Cardiac septum (tissue), 1 donor: Measurements from ENCODE around the gene ELK1. TPM values are rescaled to one million over a fixed set of nuclear protein-coding genes. Genes with fewer than 3 reads are reported as not detected.
"Not testable (repeated sequence)": the region's sequence is repeated elsewhere in the genome, so short reads cannot be mapped to it uniquely, and the experiment has no call there.

Experiments used
- DNase-seq: peaks from one replicate; pipeline ENCODE4 v3.0.0-alpha.2; 2020; ENCODE audit warnings: low spot score
- intact Hi-C: fragments of 100-400 bp; cut with DNase I; formaldehyde crosslinking; loops from one replicate; pipeline ENCODE4 v1.14.0; 2022
- long read RNA-seq: library from polyadenylated mRNA; unstranded; transcript quantifications from one replicate; pipeline ENCODE4 v2.0.0, GENCODE V29; 2021
- total RNA-seq: library from RNA; stranded (reverse); fragmentation: NEBNext Ultra II Directional; extraction: Animal tissue kit (Norgen Biotek cat#: 25700); gene quantifications from one replicate; pipeline ENCODE4 v1.2.1, GENCODE V29; 2021
- donor health status: DM: no; HTN: no; CAD: no.

The ELK1 gene
- total RNA-seq, result 38.2 TPM
- long read RNA-seq, transcript ELK1-201 (6 exons, 2,695 nt), result major isoform, 7 of 48 reads
- long read RNA-seq, transcript ELK1-203 (7 exons, 2,258 nt), result minor isoform, 6 of 48 reads
- long read RNA-seq, partial matches to known transcripts, result 24 of 48 reads
- long read RNA-seq, other reads (novel, unspliced or antisense), result 11 of 48 reads

GRCh38 chrX:47650164-47651042 lies at the start of gene ELK1:
TSS of gene ELK1 (minus strand) at chrX:47650563. CDS start at chrX:47641441, 9,122 bp downstream.
- intact Hi-C loops, result loop anchor here (5.0 to 10.0 kb wide), 2 partner anchors 108 to 374 kb away; no protein-coding TSS in a partner anchor
- DNase-seq, result peak; percentile 96

DNA sequence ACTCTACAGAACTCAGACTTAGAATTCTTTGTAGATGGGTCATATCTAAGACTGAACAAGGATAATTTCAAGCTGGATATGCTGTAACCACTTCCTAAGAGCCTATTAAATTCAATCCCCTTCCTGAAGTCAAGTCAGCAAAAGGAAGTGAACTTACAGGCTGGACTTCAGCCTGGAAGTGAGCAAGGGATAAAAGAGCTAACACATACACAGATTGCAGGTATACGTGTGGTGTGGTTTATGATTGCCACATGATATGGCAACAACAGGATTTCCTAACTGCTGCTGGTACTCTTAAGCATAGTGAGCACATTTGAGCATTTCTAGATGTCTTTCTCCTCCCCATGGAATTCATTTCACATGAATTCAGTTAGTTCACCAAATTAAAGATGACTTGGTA lies 46.8 kb upstream of the ELK1 start:
- intact Hi-C loops, result no loop called here
- DNase-seq, result no peak

GRCh38 chrX:47690175-47690574 lies 39.8 kb upstream of the ELK1 start:
- intact Hi-C loops, result no loop called here
- DNase-seq, result no peak

- DNase-seq, result no peak
- intact Hi-C loops, result no loop called here
Measured at GRCh38 chrX:47687263-47687662, 36.9 kb upstream of the ELK1 start.

DNA sequence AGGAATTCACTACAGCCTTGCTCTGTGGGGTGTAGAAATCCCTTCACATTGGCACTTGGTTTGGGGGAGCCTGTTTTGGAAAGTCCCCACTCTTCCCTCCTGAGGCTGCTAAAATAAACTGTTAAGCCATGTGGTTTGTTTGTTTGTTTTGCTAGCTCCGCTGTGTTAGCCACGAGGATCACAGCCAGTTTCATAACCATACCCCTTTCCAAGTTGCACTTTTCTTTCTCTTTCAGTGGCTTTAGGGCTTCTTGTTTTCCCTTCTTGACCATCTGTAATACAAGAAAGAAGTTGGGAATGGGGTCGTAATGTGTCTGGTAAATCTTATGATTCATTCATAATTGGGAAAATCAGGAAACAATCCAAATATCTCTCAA lies 33.5 kb upstream of the ELK1 start:
- intact Hi-C loops, result no loop called here
- DNase-seq, result no peak

DNA sequence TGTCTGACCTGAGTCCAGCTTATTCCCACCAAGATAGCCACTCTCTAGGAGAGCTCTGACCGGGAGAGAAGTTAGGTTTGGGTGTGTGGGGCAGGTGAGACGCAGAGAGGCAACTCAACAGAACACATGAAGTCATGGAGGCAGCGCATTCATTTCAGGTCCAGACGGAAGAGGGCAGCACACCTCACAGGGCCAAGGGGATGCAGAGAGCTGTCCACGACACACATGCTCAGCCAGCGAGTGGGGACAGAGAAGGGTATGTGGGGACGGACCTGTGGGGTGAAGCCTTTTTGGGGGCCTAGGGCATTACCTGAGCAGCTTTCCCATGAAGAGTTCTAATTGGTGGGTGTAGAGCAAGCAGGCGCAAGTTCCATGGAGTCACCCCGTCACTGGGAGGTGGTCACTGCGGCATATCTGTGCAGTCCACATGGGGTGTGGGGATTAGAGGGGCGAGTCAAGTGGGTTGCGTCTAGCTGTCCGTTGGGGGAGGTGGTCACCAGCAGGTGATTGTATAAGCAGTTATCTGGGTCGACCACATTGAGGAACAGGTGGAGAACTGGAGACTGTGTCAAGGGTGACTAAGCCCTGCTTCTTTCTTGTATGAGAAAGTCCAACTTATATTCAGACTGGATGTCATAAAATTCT lies 32.9 kb upstream of the ELK1 start:
- no peak for DNase-seq
- intact Hi-C loops, result no loop called here

GRCh38 chrX:47675959-47676859 lies 25.8 kb upstream of the ELK1 start:
- DNase-seq, intact Hi-C loops: not testable (repeated sequence)

DNA sequence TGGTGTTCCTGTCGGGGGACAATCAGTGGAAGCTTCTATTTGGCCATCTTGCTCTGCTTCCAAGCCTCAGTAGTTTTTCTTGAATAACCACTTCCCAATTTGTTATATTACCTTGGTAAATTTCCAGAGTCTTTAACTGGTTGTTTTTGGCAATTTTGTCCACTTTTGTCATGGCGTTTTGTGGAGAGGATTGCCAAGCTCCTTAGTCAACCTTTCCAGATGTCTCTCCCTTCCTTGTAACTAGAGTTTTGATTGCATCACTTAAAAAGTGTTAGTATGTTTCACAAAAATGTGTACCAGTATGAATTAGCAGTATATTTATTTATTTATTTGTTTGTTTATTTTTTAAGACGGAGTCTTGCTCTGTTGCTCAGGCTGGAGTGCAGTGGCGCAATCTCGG lies 24.4 kb upstream of the ELK1 start:
- no peak for DNase-seq
- intact Hi-C loops, result no loop called here

DNA sequence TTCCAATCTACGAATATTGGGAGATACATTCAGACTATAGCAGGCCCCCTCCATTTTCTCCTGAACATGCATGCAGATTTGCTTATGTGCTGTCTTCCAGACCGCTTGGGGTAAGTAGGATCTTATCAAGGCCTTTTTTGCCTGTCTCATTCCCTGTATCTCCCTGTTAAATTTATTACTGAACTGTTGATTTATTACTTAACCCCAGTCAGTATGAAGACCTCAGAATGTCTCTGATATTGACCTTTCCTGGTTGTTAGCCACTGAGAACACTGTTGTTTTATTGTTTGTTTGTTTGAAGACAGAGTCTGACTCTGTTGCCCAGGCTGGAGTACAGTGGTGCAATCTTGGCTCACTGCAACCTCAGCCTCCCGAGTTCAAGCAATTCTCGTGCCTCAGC lies 15.4 kb upstream of the ELK1 start:
- intact Hi-C loops, DNase-seq: not testable (repeated sequence)

GRCh38 chrX:47664737-47665136 lies 14.4 kb upstream of the ELK1 start:
- DNase-seq, result no peak
- intact Hi-C loops, result no loop called here

- DNase-seq, result no peak
- intact Hi-C loops, result no loop called here
Measured at GRCh38 chrX:47662144-47662657, 11.8 kb upstream of the ELK1 start.

- no peak for DNase-seq
- intact Hi-C loops, result no loop called here
Measured at GRCh38 chrX:47661539-47661938, 11.2 kb upstream of the ELK1 start.

DNA sequence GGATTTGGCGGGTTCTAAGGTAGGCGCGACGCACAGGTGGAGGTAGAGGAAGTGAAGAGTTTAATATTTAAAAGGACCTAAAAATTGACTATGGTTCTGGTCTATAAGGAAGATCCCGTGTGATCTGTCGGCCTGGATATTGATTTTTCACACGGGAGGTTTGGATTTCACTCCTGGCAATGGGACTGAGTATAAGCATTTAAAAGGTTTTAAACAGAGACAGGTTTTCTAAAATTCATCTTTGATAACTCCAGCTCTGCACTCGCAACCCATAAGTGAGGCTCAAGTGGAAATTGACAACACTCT lies 9.0 kb upstream of the ELK1 start:
- DNase-seq, result no peak
- intact Hi-C loops, result loop anchor here (10.0 kb wide), 1 partner anchor 365 kb away; no protein-coding TSS in a partner anchor

DNA sequence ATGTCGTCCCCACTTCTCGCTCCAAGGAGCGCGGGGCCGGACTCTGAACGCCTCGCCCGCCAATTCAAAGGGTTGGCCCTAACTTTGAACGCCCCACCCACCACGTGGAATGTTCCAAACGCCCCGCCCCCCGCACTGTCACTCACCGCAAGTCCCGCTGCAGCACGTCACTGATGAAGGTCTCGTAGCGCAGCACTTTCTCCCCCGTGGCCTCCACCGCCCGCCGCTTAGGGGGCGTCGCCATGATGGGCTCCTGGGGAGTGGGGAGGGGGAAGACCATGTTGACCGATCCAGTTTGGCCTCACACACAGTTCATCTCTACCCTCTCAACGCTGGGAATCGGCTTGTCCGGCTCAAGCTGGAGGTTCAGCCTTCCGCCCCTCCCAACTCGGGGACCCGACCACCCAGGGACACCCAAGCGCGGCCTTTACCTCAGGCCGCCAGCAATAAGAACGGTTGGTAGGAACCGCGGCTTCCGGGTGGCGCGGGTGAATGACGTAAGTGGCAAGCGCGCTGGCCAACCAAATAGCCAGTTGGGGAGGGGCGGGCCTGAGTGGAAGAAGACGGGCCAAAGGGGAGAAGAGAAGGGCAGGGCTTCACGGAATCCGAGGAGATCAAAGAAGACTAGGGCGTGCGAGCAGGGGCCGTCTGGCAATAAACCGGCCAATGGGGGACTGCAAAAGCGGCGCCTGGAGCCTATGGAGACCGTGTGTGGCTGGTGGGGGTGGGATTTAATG lies 8.5 kb upstream of the ELK1 start, which contains the start of gene UXT:
Gene UXT, minus strand, starts transcription at position 497 of the 737 bp plus-strand sequence. Its CDS starts 253 bp downstream, at position 244.
- DNase-seq, result peak; percentile 95
- intact Hi-C loops, result loop anchor here (10.0 kb wide), 1 partner anchor 366 kb away; no protein-coding TSS in a partner anchor

GRCh38 chrX:47658301-47658683 lies 7.9 kb upstream of the ELK1 start:
- DNase-seq, result no peak
- intact Hi-C loops, result loop anchor here (10.0 kb wide), 1 partner anchor 367 kb away; no protein-coding TSS in a partner anchor

- intact Hi-C loops, result loop anchor here (5.0 to 10.0 kb wide), 2 partner anchors 109 to 374 kb away; no protein-coding TSS in a partner anchor
- no peak for DNase-seq
Measured at GRCh38 chrX:47651043-47651905, 911 bp upstream of the ELK1 start.

DNA sequence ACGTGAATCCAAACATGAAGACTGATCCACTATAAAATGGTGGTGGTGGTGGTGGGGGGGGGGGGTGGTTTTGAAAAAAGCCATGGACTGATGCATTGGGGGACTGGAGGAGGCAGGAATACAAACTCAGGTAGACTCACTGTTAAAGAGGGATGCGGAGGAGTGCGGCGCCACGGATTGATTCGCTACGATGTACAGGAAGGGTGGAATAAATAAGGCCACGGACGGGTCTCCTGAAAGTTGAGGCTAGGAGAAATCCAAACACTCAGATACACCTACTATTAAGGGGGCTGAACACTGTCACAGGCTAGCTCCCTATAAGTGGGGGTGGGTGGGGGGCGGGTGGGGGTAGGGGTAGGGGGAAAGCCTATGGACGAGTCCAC lies 591 bp downstream of the ELK1 start:
- intact Hi-C loops, result loop anchor here (5.0 to 10.0 kb wide), 2 partner anchors 107 to 375 kb away; no protein-coding TSS in a partner anchor
- DNase-seq, result no peak

- DNase-seq, result no peak
Measured at GRCh38 chrX:47649271-47649670, 1.1 kb downstream of the ELK1 start.

More at GRCh38 chrX:47649271-47649670, 1.1 kb downstream of the ELK1 start:
- intact Hi-C loops, result no loop called here
